Measurements from ENCODE around the gene FOXF1. TPM values are rescaled to one million over a fixed set of nuclear protein-coding genes. Genes with fewer than 3 reads are reported as not detected.

Gene FOXF1
- total and polyA plus RNA-seq, 2 donors from 2014 or later = 0.57 to 0.67 TPM

DNA sequence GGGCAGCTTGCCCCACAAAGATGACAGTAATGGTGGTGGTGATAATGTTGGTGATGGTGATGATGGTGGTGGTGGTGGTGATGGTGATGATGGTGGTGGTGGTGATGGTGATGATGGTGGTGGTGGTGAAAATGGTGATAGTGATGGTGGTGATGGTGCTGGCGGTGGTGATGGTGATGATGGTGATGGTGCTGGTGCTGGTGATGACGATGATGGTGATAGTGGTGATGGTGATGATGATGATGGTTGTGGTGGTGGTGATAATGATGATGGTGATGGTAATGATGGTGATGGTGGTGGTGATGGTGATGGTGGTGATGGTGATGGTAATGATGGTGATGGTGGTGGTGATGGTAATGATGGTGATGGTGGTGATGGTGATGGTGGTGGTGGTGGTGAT is 46.3 kb upstream of the FOXF1 start:
- FAIRE-seq (no peak), DNase-seq (no peak)
- Histone ChIP-seq H3K9me3 (ENCODE audit: control insufficient read depth in 2 of 3, insufficient read depth in 1 of 3, low read length in 3 of 3) (peaks cover 4 to 16% (median 6%) of the 10 kb centered on the region in 3 donors), H3K36me3 (ENCODE audit: control insufficient read depth in 2 of 3, insufficient read depth in 3 of 3, low read length in 3 of 3) (no peaks in the 10 kb centered on the region), H3K27ac (ENCODE audit: low read depth in 2 of 2, low read length in 2 of 2) (no peak overlapping the region), H3K4me1 (ENCODE audit: control insufficient read depth in 2 of 3, insufficient read depth in 2 of 3, low read depth in 1 of 3, low read length in 3 of 3) (no peaks in the 10 kb centered on the region), H3K27me3 (ENCODE audit: control insufficient read depth, insufficient read depth, low read length) (no peaks in the 10 kb centered on the region), H3K9ac (ENCODE audit: low read length in 3 of 3) (no peak overlapping the region), H3K4me3 (ENCODE audit: low read length in 3 of 3) (peak overlapping the region in 1 of 3 donors; percentile 13)
- no peak for TF ChIP-seq CTCF (IDR thresholded peaks at IDR 0.05; ENCODE audit: borderline replicate concordance, extremely low read depth, insufficient read depth)
- intact Hi-C loops (cut with DNase I) = no loop called here

DNA sequence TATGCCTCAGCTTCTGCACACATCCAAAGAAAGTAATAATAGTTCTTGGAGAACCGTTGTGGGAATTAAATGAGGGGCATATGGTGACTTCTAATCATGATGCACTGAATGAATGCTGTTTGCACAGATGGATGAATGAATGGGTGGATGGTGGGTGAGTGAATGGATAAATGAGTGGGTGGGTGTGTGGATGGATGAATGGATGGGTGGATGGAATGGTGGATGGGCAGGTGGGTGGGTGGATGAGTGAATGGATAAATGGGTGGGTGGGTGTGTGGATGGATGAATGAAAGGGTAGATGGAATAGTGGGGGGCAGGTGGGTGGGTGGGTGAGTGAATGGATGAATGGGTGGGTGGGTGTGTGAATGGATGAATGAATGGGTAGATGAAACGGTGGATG is 44.9 kb upstream of the FOXF1 start:
- no peaks in the 10 kb centered on the region for H3K27me3 ChIP-seq (ENCODE audit: control insufficient read depth, insufficient read depth, low read length)
- H3K27ac ChIP-seq (ENCODE audit: low read depth in 2 of 2, low read length in 2 of 2) = no peak overlapping the region
- intact Hi-C loops (cut with DNase I) = no loop called here
- no peak overlapping the region for H3K4me3 ChIP-seq (ENCODE audit: low read length in 3 of 3)
- H3K36me3 ChIP-seq (ENCODE audit: control insufficient read depth in 2 of 3, insufficient read depth in 3 of 3, low read length in 3 of 3) = no peaks in the 10 kb centered on the region
- H3K9me3 ChIP-seq (ENCODE audit: control insufficient read depth in 2 of 3, insufficient read depth in 1 of 3, low read length in 3 of 3) = peaks cover 4 to 16% (median 6%) of the 10 kb centered on the region in 3 donors
- DNase-seq (no peak), FAIRE-seq (no peak)
- H3K9ac ChIP-seq (ENCODE audit: low read length in 3 of 3) = no peak overlapping the region
- no peak for TF ChIP-seq CTCF (IDR thresholded peaks at IDR 0.05; ENCODE audit: borderline replicate concordance, extremely low read depth, insufficient read depth)
- H3K4me1 ChIP-seq (ENCODE audit: control insufficient read depth in 2 of 3, insufficient read depth in 2 of 3, low read depth in 1 of 3, low read length in 3 of 3) = no peaks in the 10 kb centered on the region

GRCh38 chr16:86466696-86467406 is 43.5 kb upstream of the FOXF1 start:
- no peak overlapping the region for H3K27ac ChIP-seq (ENCODE audit: low read depth in 2 of 2, low read length in 2 of 2)
- no peak overlapping the region for H3K4me3 ChIP-seq (ENCODE audit: low read length in 3 of 3)
- FAIRE-seq (no peak), DNase-seq (no peak)
- TF ChIP-seq CTCF (IDR thresholded peaks at IDR 0.05; ENCODE audit: borderline replicate concordance, extremely low read depth, insufficient read depth) = no peak
- H3K36me3 ChIP-seq (ENCODE audit: control insufficient read depth in 2 of 3, insufficient read depth in 3 of 3, low read length in 3 of 3) = no peaks in the 10 kb centered on the region
- H3K4me1 ChIP-seq (ENCODE audit: control insufficient read depth in 2 of 3, insufficient read depth in 2 of 3, low read depth in 1 of 3, low read length in 3 of 3) = no peaks in the 10 kb centered on the region
- peaks cover 0 to 6% (median 4%) of the 10 kb centered on the region in 3 donors for H3K9me3 ChIP-seq (ENCODE audit: control insufficient read depth in 2 of 3, insufficient read depth in 1 of 3, low read length in 3 of 3)
- H3K27me3 ChIP-seq (ENCODE audit: control insufficient read depth, insufficient read depth, low read length) = no peaks in the 10 kb centered on the region
- H3K9ac ChIP-seq (ENCODE audit: low read length in 3 of 3) = no peak overlapping the region
- intact Hi-C loops (cut with DNase I) = no loop called here

Measured in kidney (tissue), 14 donors.